Activated naive CD8-positive, alpha-beta T cell (primary cell): Measurements from ENCODE around the gene EVA1A.

Experiments used
- H3K27ac Mint-ChIP-seq: one replicate; pipeline ENCODE4 v1.8.0; 2021; ENCODE audit warnings: mixed read lengths
- H3K27me3 Mint-ChIP-seq: one replicate; pipeline ENCODE4 v1.8.0; 2021; ENCODE audit warnings: mixed read lengths
- H3K36me3 Mint-ChIP-seq: one replicate; pipeline ENCODE4 v1.8.0; 2021; ENCODE audit warnings: mixed read lengths
- H3K4me1 Mint-ChIP-seq: one replicate; pipeline ENCODE4 v1.8.0; 2021; ENCODE audit warnings: low read depth, mixed read lengths
- H3K4me3 Mint-ChIP-seq: one replicate; pipeline ENCODE4 v1.8.0; 2021; ENCODE audit warnings: mild to moderate bottlenecking, mixed read lengths
- H3K9me3 Mint-ChIP-seq: one replicate; pipeline ENCODE4 v1.8.0; 2021; ENCODE audit warnings: low read depth, mixed read lengths

Gene EVA1A

DNA sequence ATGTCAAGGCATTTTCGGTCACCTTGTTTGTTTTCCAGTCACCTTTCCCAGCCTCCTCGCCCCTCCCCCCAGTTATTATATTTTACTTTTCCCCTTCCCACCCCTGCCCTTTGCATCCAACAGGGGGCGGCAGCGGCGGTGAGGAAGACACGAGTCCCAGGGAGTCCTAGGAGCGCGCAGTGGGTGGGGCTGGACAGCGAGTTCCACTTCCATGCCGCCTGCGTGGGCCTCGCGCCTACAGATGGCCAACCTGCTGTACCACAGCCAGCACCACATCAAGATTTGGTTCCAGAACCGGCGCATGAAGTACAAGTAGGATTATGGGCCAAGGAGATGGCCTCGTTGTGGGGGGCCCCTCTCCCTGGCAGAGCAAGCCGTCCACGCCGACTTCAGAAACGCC lies 37.2 kb upstream of the EVA1A start:
- Mint-ChIP-seq H3K27ac (no peak overlapping the region), H3K4me3 (no peak overlapping the region), H3K27me3 (peaks cover 2% of the 10 kb centered on the region), H3K9me3 (no peaks in the 10 kb centered on the region), H3K36me3 (no peaks in the 10 kb centered on the region), H3K4me1 (no peaks in the 10 kb centered on the region)

GRCh38 chr2:75596784-75597183 lies 36.0 kb upstream of the EVA1A start:
- no peaks in the 10 kb centered on the region for H3K36me3 Mint-ChIP-seq
- no peaks in the 10 kb centered on the region for H3K4me1 Mint-ChIP-seq
- H3K4me3 Mint-ChIP-seq, result no peak overlapping the region
- peaks cover 2% of the 10 kb centered on the region for H3K27me3 Mint-ChIP-seq
- no peaks in the 10 kb centered on the region for H3K9me3 Mint-ChIP-seq
- no peak overlapping the region for H3K27ac Mint-ChIP-seq

DNA sequence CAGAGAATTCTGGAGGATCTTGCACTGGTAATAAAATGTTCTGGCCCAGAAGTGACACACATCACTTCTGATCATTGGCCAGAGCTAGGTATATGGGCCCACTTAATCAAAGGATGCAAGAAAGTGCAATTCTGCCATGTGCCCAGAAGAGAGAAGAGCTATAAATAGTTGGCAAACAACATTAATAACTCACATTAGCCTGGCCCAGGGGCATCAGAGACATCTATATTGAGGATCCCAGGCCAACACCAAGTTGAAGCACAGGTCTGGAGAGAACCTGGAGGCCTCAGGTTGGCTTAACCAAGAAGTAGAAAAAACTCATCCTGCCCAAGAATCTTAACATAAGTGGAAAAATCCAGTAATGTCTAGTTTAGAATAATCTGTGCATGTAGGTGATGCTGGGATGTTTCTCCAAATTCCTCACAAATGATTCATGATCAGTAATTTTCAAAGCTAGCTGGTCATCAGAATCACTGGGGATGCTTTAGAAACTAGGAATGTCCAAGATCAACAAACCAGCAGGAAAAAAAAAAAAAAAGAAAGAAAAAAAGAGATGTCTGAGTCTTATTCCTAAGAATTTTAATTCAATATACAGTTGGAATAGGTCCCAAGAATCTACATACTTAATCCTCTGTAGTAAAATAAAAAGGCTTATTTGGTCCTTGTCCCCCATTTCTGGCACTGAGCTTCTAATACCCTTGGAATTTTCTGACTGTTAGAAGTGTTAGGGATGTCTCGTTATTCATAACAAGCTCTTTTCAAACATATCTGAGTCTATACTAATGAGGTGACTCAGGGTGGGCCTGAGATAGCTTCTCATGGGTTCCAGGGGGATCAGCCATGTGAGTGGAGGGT lies 35.0 kb upstream of the EVA1A start:
- H3K36me3 Mint-ChIP-seq, result no peaks in the 10 kb centered on the region
- H3K9me3 Mint-ChIP-seq, result no peaks in the 10 kb centered on the region
- no peak overlapping the region for H3K27ac Mint-ChIP-seq
- H3K4me3 Mint-ChIP-seq, result no peak overlapping the region
- H3K4me1 Mint-ChIP-seq, result no peaks in the 10 kb centered on the region
- H3K27me3 Mint-ChIP-seq, result peaks cover 4% of the 10 kb centered on the region

DNA sequence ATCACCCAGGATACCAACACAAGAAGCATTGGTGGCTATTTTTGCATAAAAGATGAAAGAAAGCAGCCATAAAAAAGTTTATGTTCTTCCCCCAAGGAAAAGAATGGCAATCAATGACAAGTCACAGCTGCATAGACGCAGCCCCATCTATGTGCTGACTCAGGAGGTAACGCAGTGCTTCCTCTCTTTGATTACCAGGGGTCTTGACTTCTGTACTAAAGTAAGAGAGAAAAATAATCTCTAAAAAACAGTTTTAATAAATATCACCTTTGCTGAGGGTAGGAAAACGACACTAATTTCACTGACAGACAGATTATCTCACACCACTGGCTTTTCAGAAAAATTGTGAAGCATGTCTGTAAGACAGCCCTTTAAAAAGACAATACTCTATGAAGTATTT lies 33.9 kb upstream of the EVA1A start:
- Mint-ChIP-seq H3K9me3 (no peaks in the 10 kb centered on the region), H3K27me3 (peaks cover 7% of the 10 kb centered on the region), H3K27ac (no peak overlapping the region), H3K36me3 (no peaks in the 10 kb centered on the region), H3K4me3 (no peak overlapping the region), H3K4me1 (no peaks in the 10 kb centered on the region)

- peaks cover 7% of the 10 kb centered on the region for H3K27me3 Mint-ChIP-seq
- no peaks in the 10 kb centered on the region for H3K4me1 Mint-ChIP-seq
- H3K9me3 Mint-ChIP-seq, result no peaks in the 10 kb centered on the region
- H3K36me3 Mint-ChIP-seq, result no peaks in the 10 kb centered on the region
- H3K27ac Mint-ChIP-seq, result no peak overlapping the region
- no peak overlapping the region for H3K4me3 Mint-ChIP-seq
Observed at GRCh38 chr2:75592888-75593287, 32.1 kb upstream of the EVA1A start.

GRCh38 chr2:75592030-75592429 lies 31.3 kb upstream of the EVA1A start:
- H3K27ac Mint-ChIP-seq, result no peak overlapping the region
- H3K27me3 Mint-ChIP-seq, result peaks cover 7% of the 10 kb centered on the region
- no peaks in the 10 kb centered on the region for H3K9me3 Mint-ChIP-seq
- H3K4me3 Mint-ChIP-seq, result no peak overlapping the region
- no peaks in the 10 kb centered on the region for H3K36me3 Mint-ChIP-seq
- H3K4me1 Mint-ChIP-seq, result no peaks in the 10 kb centered on the region

DNA sequence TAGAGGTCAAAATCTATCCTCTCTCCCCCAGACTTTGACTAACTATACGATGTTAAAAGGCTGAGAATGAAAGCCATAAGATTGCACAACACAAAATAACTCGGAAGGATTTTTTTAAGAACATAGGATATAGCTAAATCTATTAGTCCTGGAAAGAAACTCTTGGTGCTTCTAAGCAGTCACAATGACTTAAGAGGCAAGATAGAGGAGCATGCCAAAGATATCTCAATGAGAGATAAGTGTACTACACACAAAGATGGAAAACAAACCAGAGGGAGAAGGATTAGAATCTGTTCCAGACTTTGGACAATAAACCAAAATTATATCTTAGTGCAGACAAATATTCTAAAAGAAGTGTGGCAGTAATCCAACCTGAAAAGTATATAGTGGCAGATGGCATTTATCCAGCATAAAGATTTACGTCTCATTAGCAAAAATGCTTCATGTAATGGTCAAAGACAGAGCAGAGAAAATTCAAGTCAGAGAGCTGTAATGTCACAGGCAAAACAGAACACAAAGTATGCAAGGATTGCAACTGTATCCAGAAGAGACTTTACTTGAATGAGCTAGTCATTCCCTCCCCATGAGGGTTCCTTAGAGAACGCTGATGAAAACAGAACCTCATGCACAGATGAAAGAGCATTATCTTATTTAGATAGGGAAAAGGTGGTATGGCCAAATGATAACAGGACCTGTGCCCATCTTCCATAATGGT lies 28.8 kb upstream of the EVA1A start:
- H3K4me1 Mint-ChIP-seq, result no peaks in the 10 kb centered on the region
- H3K36me3 Mint-ChIP-seq, result no peaks in the 10 kb centered on the region
- no peak overlapping the region for H3K27ac Mint-ChIP-seq
- H3K27me3 Mint-ChIP-seq, result peaks cover 7% of the 10 kb centered on the region
- no peak overlapping the region for H3K4me3 Mint-ChIP-seq
- no peaks in the 10 kb centered on the region for H3K9me3 Mint-ChIP-seq

- H3K27ac Mint-ChIP-seq, result no peak overlapping the region
- H3K9me3 Mint-ChIP-seq, result no peaks in the 10 kb centered on the region
- H3K27me3 Mint-ChIP-seq, result peaks cover 4% of the 10 kb centered on the region
- H3K36me3 Mint-ChIP-seq, result no peaks in the 10 kb centered on the region
- H3K4me1 Mint-ChIP-seq, result no peaks in the 10 kb centered on the region
- no peak overlapping the region for H3K4me3 Mint-ChIP-seq
Observed at GRCh38 chr2:75587954-75588587, 27.3 kb upstream of the EVA1A start.

DNA sequence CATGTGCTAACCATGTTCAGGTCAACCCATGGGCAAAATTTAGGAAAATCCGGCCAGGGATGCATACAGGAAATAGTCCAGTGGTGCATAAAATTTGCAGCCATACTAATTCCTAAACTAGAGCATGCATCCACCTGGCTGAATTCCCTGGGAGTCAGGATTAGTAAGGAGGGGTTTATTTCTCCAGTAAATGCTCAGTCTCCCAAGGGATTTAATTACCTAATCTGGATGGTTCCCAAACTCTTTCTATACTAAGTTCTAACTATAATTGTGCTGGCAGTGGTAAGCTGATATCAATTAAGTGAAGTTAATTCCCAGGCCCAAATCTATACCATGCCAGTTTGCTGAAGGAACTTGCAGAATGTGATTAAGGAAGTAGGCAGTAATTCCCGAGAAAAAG lies 26.2 kb upstream of the EVA1A start:
- Mint-ChIP-seq H3K27ac (no peak overlapping the region), H3K4me3 (no peak overlapping the region), H3K36me3 (no peaks in the 10 kb centered on the region), H3K27me3 (peaks cover 6% of the 10 kb centered on the region), H3K9me3 (no peaks in the 10 kb centered on the region), H3K4me1 (no peaks in the 10 kb centered on the region)

GRCh38 chr2:75582840-75583239 lies 22.1 kb upstream of the EVA1A start:
- H3K27me3 Mint-ChIP-seq, result peaks cover 13% of the 10 kb centered on the region
- H3K4me3 Mint-ChIP-seq, result no peak overlapping the region
- H3K9me3 Mint-ChIP-seq, result no peaks in the 10 kb centered on the region
- H3K36me3 Mint-ChIP-seq, result peaks cover 3% of the 10 kb centered on the region
- H3K4me1 Mint-ChIP-seq, result no peaks in the 10 kb centered on the region
- no peak overlapping the region for H3K27ac Mint-ChIP-seq

- no peaks in the 10 kb centered on the region for H3K4me1 Mint-ChIP-seq
- H3K27ac Mint-ChIP-seq, result no peak overlapping the region
- peaks cover 3% of the 10 kb centered on the region for H3K36me3 Mint-ChIP-seq
- peaks cover 3% of the 10 kb centered on the region for H3K9me3 Mint-ChIP-seq
- H3K4me3 Mint-ChIP-seq, result no peak overlapping the region
- H3K27me3 Mint-ChIP-seq, result peaks cover 13% of the 10 kb centered on the region
Observed at GRCh38 chr2:75580606-75581005, 19.9 kb upstream of the EVA1A start.

DNA sequence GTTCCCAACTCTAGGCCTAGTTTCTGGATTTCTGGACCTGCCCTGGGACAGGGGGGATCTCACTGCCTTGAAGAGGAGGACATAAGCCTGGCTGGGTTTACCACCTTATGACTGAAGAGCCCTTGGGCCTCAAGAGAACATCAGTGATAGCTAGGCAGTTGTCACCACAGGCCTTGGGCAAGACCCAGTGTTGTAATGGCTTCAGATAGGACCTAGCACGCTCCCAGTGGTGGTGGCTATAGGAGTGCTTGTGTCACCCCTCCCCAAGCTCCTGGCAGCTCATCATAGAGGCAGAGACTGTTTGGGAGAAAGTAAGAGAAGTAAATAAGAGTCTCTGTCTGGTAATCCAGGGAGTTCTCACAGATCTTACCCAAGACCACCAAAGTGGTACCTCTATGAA lies 19.4 kb upstream of the EVA1A start:
- Mint-ChIP-seq H3K9me3 (peaks cover 5% of the 10 kb centered on the region), H3K4me1 (no peaks in the 10 kb centered on the region), H3K4me3 (no peak overlapping the region), H3K36me3 (peaks cover 3% of the 10 kb centered on the region), H3K27me3 (peaks cover 13% of the 10 kb centered on the region), H3K27ac (no peak overlapping the region)

DNA sequence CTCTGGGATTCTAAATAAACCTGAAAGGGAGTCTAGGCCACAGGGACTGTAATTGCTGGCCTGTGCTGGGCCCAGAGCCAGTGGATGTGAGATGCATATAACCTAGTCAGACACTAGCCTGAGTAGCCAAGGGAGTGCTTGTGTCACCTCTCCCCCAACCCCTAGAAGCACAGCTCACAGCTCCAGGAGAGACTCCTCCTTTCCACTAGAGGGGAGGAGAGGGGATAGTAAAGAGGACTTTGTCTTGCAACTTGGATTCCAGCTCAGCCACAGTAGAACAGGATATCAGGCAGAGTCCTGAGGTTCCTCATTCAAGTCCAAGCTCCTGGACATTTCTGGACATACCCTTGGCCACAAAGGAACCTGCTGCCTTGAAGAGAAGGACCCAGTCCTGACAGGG lies 18.4 kb upstream of the EVA1A start:
- H3K4me3 Mint-ChIP-seq, result no peak overlapping the region
- H3K36me3 Mint-ChIP-seq, result peaks cover 3% of the 10 kb centered on the region
- H3K27me3 Mint-ChIP-seq, result peaks cover 13% of the 10 kb centered on the region
- no peaks in the 10 kb centered on the region for H3K4me1 Mint-ChIP-seq
- H3K9me3 Mint-ChIP-seq, result peaks cover 5% of the 10 kb centered on the region
- no peak overlapping the region for H3K27ac Mint-ChIP-seq

GRCh38 chr2:75577280-75577679 lies 16.5 kb upstream of the EVA1A start:
- H3K4me3 Mint-ChIP-seq, result no peak overlapping the region
- H3K27me3 Mint-ChIP-seq, result peaks cover 12% of the 10 kb centered on the region
- no peaks in the 10 kb centered on the region for H3K4me1 Mint-ChIP-seq
- H3K9me3 Mint-ChIP-seq, result peaks cover 5% of the 10 kb centered on the region
- H3K36me3 Mint-ChIP-seq, result peaks cover 3% of the 10 kb centered on the region
- no peak overlapping the region for H3K27ac Mint-ChIP-seq

GRCh38 chr2:75574106-75574505 lies 13.4 kb upstream of the EVA1A start:
- H3K9me3 Mint-ChIP-seq, result peaks cover 5% of the 10 kb centered on the region
- peaks cover 2% of the 10 kb centered on the region for H3K4me1 Mint-ChIP-seq
- H3K27ac Mint-ChIP-seq, result no peak overlapping the region
- H3K36me3 Mint-ChIP-seq, result no peaks in the 10 kb centered on the region
- H3K4me3 Mint-ChIP-seq, result no peak overlapping the region
- H3K27me3 Mint-ChIP-seq, result peaks cover 17% of the 10 kb centered on the region
